ENCODE measurements around the gene METTL13.

Gene METTL13

GRCh38 chr1:171828794-171829193 is 47.3 kb downstream of the METTL13 start:
- Histone ChIP-seq H3K27ac (replicated peaks) (no peak overlapping the region), H3K4me3 (replicated peaks; ENCODE audit: insufficient read depth, low read length) (no peak overlapping the region), H3K27me3 (ENCODE audit: insufficient read depth, poor library complexity, severe bottlenecking) (no peaks in the 10 kb centered on the region)
- TF ChIP-seq SPI1 (IDR thresholded peaks at IDR 0.05; ENCODE audit: borderline replicate concordance, low read depth) (peak; percentile 88), REST (IDR thresholded peaks at IDR 0.05; ENCODE audit: insufficient replicate concordance, low read depth) (no peak)
- DNase-seq (ENCODE audit: low read depth in 1 of 2, low spot score in 1 of 2): no peak

GRCh38 chr1:171833091-171833825 is 51.8 kb downstream of the METTL13 start:
- Histone ChIP-seq H3K27me3 (ENCODE audit: insufficient read depth, poor library complexity, severe bottlenecking) (no peaks in the 10 kb centered on the region), H3K4me3 (replicated peaks; ENCODE audit: insufficient read depth, low read length) (no peak overlapping the region), H3K27ac (replicated peaks) (no peak overlapping the region)
- TF ChIP-seq CTCF (IDR thresholded peaks at IDR 0.05; ENCODE audit: insufficient read depth, low read length) (no peak), POLR2AphosphoS5 (IDR thresholded peaks at IDR 0.05; ENCODE audit: low read depth) (no peak), GABPA (IDR thresholded peaks at IDR 0.05; ENCODE audit: low read depth) (no peak), SPI1 (IDR thresholded peaks at IDR 0.05; ENCODE audit: borderline replicate concordance, low read depth) (no peak), REST (IDR thresholded peaks at IDR 0.05; ENCODE audit: insufficient replicate concordance, low read depth) (no peak)
- no peak for DNase-seq (ENCODE audit: low read depth in 1 of 2, low spot score in 1 of 2)

- no peak overlapping the region for H3K27ac ChIP-seq (replicated peaks)
- H3K4me3 ChIP-seq (replicated peaks; ENCODE audit: insufficient read depth, low read length): no peak overlapping the region
- TF ChIP-seq GABPA (IDR thresholded peaks at IDR 0.05; ENCODE audit: low read depth): no peak
- TF ChIP-seq SPI1 (IDR thresholded peaks at IDR 0.05; ENCODE audit: borderline replicate concordance, low read depth): no peak
- TF ChIP-seq REST (IDR thresholded peaks at IDR 0.05; ENCODE audit: insufficient replicate concordance, low read depth): no peak
- DNase-seq (ENCODE audit: low read depth in 1 of 2, low spot score in 1 of 2): no peak
- no peaks in the 10 kb centered on the region for H3K27me3 ChIP-seq (ENCODE audit: insufficient read depth, poor library complexity, severe bottlenecking)
Measured at GRCh38 chr1:171834821-171835220, 53.4 kb downstream of the METTL13 start.

- TF ChIP-seq GABPA (IDR thresholded peaks at IDR 0.05; ENCODE audit: low read depth) (no peak), CTCF (IDR thresholded peaks at IDR 0.05; ENCODE audit: insufficient read depth, low read length) (no peak), POLR2AphosphoS5 (IDR thresholded peaks at IDR 0.05; ENCODE audit: low read depth) (no peak), REST (IDR thresholded peaks at IDR 0.05; ENCODE audit: insufficient replicate concordance, low read depth) (no peak), SPI1 (IDR thresholded peaks at IDR 0.05; ENCODE audit: borderline replicate concordance, low read depth) (no peak)
Measured at GRCh38 chr1:171835891-171836290, 54.4 kb downstream of the METTL13 start.

More at GRCh38 chr1:171835891-171836290, 54.4 kb downstream of the METTL13 start:
- DNase-seq (ENCODE audit: low read depth in 1 of 2, low spot score in 1 of 2): no peak
- H3K27ac ChIP-seq (replicated peaks): no peak overlapping the region
- no peak overlapping the region for H3K4me3 ChIP-seq (replicated peaks; ENCODE audit: insufficient read depth, low read length)
- H3K27me3 ChIP-seq (ENCODE audit: insufficient read depth, poor library complexity, severe bottlenecking): peaks cover 2% of the 10 kb centered on the region
